HL-60/S4 (cell line): ENCODE results near the gene DDX54.

ENCODE experiments used
- in situ Hi-C: fragments of 300-500 bp; cut with MboI; formaldehyde crosslinking; loops from 2 replicates; pipeline ENCODE4 v1.14.3; 2022; ENCODE audit warnings: low sequenced_read_pairs

Gene DDX54, protein sequence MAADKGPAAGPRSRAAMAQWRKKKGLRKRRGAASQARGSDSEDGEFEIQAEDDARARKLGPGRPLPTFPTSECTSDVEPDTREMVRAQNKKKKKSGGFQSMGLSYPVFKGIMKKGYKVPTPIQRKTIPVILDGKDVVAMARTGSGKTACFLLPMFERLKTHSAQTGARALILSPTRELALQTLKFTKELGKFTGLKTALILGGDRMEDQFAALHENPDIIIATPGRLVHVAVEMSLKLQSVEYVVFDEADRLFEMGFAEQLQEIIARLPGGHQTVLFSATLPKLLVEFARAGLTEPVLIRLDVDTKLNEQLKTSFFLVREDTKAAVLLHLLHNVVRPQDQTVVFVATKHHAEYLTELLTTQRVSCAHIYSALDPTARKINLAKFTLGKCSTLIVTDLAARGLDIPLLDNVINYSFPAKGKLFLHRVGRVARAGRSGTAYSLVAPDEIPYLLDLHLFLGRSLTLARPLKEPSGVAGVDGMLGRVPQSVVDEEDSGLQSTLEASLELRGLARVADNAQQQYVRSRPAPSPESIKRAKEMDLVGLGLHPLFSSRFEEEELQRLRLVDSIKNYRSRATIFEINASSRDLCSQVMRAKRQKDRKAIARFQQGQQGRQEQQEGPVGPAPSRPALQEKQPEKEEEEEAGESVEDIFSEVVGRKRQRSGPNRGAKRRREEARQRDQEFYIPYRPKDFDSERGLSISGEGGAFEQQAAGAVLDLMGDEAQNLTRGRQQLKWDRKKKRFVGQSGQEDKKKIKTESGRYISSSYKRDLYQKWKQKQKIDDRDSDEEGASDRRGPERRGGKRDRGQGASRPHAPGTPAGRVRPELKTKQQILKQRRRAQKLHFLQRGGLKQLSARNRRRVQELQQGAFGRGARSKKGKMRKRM

DNA sequence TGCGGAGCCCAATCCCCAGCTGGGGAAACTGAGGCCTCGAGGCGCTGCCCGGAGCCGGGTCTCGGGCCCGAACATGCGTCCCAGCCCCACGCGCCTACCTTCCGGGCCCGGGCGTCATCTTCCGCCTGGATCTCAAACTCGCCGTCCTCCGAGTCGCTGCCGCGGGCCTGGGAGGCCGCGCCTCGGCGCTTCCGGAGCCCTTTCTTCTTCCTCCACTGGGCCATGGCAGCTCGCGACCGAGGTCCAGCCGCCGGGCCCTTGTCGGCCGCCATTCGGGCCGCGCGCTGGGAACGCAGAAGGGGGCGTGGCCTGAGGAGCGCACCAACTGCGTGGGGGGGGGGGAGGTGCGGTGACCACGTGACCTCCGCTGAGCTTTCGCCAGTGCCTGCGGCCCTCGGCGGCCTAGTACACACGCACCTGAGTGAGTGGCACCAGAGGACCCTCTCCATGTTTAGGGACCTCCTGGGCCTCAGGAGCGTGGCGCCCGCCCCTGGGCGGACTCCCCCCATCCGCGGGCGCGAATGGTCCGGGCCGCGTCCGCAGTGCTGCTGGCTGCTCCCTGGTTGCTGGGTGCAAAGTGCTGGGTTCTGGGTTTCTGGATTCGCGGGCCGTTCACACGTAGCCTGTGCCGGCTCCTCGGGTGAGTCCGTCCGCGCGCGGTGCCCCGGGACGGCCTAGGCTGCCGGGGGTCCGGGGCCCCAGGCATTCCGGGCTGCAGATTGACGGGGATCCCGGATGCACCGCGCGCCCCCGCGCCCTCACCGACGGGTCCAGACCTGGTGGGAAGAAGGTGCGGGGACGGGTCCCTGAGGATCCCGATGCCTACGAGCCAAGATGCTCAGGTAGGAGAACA lies at the start of gene DDX54, which contains the start of gene RITA1:
TSS of gene DDX54 (minus strand) at position 299 of the 853 bp plus-strand sequence. CDS start at position 272, 27 bp downstream.
TSS of gene RITA1 (plus strand) at position 542 of the 853 bp plus-strand sequence. CDS start 1,026 bp downstream, outside the sequence.
- in situ Hi-C loops: no loop called here

DNA sequence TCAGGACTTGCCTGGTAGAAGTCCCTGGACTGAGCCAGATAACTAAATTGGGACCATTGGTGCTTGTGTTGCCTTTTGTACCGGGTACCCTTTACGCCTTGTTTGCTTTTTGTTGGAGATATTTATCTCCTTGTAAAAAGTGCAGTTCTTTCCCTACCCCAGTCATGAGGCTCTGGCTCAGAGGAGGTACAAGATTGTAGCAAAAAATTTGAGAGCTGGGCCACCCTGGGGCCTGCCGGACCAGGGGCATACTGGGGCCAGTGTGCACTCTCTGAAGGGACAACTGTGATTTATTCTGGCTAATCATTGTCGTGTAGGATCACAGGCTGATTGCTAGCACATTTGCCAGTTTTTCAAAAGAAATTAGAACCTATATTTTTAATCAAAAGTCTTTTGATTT lies 49.2 kb upstream of the DDX54 start:
- in situ Hi-C loops: no loop called here

DNA sequence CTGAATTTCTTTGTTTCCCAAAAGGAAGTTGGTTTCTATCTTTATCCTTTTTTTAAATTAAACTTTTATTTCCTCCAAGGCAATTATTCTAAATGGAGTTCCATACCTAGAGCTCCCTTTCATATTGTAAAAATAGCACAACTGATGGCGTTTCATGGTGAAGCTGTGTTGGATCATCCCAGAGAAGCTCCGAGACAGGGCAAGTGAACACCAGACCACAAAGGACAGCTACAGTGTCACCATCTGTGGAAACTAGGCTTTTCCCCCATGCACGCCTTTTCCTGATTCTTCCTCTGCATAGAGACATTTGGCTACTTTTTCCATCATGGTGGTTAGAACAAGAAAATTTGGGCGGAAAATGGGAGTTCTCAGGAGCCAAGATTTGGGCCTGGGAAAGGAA lies 48.7 kb upstream of the DDX54 start:
- in situ Hi-C loops: no loop called here

DNA sequence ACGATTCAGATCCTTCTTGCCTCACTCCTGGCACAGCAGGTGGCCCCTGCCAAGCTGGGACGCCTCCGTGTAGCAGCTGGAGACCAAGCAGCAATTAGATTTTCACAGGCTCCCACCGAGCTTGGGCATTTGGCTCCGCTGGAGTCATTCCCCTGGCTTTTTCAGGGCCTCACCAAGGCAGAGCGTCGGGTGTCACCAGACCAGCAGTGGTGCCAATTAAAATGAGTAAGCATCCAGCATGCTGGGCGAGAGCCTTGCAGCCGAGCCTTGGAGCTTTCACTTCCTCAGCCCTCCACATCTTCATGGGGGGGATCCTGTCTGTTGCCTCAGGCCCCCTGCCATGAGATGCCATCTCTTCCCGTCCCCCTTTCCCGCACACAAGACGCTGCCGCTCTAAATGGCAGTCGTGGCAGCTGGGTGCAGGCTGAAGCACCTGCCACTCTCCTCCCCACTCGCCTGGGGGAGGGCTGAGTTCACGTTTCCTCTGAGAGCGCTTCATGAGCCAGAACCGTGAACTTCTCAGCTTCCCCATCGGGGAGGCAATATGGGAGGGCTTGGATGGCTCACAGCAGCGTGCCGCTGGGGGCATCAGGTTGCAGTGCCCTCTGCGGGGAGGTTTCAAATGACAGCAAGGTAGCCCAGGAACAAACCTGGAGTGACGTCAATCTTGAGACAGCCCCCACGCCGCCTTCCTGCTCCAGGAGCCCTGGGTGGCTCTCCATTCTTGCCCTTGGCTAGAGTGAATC lies 47.7 kb upstream of the DDX54 start:
- in situ Hi-C loops: no loop called here

DNA sequence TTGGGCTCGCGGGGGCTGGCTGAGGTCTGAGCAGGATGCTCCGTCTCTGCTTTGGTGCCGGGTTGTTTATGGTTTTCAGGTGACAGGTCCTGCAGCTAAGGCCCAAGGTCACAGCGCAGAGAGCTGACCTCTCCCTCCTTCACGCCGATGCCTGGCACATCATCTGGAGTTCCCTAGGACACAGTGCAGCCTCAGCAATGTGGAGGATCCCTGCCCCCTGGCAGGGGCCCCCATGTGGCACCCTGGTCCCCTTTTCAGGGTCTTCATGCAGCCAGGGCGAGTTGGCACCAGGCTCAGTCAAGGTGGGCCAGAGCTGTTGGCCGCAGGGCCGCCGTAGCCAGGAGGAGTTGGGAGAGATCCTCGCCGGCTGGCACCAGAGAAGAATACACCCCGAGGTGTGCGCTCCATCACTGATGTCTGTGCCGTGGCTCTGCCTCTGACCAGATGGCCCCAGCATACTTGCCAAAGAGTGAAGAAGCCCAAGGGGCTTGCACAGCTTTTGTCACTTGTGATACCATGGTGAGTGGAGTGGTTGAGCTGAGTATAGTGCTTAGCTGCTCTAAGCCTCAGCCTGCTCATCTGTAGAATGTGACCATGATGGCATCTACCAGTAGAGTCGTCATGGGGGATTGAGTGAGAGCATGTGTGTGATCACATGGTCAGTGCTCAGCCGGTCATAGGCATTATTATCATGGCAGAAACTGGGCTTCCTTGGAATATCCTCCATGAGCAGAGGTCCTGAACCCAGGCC lies 47.0 kb upstream of the DDX54 start:
- in situ Hi-C loops: no loop called here

DNA sequence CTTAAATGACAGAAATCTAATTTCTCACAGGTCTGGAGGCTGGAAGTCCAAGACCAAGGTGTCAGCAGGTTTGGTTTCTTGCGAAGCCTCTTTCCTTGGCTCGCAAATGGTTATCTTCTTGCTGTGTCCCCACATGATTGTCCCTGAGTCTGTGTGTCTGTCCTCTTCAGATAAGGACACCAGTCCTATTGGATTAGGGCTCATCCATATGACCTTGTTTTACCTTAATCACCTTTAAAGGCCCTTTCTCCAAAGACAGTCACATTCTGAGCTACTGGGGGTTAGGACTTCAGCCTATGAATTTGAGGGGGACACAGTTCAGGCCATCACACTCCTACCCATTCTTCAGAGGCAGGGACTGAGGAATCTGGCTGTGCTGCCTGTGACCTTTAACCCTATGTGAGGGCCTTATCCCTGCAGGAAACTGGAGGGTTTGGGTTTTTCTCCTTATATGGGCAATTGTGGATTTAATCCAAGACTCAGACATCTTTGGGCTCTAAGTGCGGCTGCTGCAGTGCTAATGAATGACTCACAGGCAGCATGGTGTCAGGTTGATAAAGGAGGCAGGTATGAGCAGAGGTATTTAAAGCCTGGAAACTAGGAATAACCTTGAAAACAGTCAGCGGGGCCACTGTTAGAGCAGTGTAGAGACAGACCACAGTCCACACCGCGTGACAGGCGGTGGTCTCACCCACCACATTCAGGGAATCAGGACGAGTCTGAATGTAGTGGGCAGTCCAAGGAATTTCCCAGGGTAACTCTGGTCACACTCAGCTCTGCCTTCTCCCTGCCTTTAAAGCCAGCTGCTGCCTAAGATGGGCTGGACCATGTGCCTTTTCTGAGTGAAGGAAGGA lies 46.2 kb upstream of the DDX54 start:
- in situ Hi-C loops: no loop called here

DNA sequence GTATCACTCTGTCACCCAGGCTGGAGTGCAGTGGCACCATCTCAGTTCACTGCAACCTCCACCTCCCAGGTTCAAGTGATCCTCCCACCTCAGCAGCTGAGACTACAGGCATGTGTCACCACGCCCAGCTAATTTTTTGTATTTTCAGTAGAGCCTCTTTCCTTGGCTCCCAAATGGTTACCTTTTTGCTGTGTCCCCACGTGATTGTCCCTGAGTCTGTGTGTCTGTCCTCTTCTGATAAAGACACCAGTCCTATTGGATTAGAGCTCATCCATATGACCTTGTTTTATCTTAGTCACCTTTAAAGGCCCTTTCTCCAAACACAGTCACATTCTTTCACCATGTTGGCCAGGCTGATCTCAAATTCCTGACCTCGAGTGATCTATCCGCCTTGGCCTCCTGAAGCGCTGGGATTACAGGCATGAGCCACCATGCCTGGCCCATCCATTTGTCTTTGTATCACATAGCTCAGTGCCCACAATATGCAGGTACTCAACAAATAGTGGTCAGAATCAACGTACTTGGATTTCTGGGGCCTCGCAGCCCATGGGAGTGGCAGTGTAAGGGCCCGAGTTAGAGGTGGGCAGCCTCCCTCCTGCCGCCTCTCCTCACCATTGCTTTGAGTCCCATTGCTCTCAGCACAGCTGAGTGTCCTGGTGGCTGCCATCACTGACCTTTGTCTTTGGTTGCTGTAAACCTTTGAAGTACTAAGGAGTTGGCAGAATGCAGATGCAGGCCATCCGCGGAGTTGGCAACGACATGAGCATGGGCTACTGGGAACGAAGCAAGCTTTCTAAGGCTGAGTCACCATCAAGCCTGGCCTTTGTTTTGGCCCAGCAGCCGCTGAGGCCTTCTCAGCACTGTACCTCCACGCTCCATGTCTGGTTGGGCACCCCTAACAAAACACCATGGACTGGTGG lies 45.3 kb upstream of the DDX54 start:
- in situ Hi-C loops: no loop called here

DNA sequence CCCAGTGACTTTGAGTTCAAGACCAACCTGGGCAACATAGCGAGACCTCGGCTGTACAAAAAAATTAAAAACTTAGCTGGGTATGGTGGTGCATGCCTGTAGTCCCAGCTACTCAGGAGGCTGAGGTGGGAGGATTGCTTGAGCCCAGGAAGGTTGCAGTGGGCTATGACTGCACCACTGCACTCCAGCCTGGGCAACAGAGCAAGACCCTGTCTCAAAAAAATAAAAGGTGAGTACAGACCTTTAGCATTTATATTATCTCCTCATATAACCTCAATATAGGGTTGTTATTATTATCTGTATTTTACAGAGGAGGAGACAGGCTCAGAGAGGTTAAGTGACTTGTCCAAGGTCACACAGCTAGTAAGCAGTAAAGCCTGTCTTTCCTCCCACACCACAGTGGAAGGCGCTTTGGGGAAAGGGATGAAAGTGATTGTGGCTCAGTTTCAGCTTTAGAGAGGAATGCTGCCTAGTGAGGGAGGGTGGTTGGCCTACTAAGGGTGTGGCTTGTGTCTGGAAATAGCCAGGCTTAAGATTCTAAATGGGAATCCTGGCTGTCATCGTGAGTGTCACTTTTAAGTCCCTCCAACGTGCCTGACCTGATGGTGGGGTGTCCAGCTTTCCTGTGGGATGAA lies 43.2 kb upstream of the DDX54 start:
- in situ Hi-C loops: no loop called here

DNA sequence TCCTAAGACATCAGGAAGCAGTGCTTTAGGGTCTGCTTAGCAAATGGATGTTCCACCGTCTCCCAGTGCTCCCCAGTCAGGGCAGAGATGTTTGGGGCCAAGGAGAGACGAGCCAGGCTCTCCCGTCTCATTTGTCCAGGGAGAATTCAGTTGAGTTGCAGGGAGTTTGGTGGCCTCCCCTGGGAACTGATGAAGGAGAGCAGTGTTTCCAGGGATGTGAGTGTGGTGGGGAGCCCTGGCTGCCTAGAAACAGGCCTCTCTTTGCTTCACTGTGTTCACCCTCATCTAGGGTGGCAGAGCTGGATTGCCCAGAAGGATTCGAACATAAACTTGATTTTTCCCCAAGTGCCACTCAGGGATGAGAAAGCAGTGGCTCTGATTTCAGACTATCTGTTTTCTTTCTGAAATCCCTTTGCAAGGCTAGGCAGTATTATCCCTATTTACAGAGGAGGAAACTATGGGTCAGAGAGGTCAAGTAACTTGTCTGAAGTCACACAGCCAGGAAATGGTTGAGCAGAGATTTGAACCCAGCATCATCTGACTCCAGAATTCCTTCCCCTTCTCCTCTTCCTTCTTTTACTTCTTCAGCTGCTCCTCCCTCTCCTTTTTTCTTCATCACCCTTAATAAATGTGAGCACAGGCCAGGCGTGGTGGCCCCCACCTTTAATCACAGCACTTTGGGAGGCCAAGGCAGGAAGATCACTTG lies 42.6 kb upstream of the DDX54 start:
- in situ Hi-C loops: no loop called here

DNA sequence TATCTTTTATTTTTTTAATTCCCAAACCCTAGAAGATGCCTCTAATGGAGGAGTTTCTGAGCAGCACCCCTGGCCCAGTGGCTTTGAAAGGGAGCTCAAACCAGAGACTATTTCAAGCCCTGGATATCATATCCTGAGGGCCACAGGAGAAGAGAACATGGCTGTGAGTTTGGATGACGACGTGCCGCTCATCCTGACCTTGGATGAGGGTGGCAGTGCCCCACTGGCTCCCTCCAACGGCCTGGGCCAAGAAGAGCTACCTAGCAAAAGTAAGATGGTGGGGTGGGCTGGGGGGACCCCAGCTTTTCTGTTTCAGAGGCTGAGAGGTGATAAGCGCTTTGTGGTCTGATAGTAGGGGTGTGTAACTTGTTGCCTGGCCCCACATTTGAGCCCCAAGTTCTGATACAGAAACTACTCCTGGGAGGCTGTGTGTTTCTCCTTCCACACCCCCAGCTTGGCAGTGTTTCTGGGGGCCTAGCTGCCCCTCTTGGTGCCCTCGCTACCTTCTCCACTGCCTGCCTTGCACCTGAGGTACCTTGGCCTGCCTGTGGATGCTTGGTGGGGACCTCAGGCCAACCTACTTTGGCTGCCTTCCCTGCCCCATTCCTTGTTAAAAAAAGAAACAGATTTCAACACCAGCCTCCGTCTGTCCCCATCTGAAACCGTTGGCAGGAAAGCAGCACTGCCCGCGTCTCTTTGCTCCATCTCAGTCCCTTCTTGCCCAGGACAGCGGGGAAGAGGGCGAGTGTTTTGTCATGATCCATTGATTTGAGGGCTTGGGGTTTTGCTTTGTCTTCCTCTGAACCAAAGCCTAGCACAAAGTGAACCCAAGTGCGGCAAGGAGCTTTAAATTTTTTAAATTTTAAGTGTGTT lies 41.7 kb upstream of the DDX54 start:
- in situ Hi-C loops: no loop called here

DNA sequence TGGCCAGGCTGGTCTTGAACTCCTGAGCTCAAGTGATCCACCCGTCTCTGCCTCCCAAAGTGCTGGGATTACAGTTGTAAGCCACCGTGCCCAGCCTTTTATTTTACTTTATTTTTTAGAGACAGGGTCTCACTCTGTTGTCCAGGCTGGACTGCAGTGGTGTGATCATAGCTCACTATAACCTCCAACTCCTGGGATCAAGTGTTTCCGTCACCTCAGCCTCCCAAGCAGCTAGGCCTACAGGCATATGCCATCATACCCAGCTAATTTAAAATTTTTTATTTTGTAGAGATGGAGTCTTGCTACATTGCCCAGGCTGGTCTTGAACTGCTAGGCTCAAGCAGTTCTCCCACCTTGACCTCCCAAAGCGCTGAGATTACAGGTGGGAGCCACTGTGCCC lies 39.7 kb upstream of the DDX54 start:
- in situ Hi-C loops: loop anchor here (25.0 kb wide), 1 partner anchor 637 kb away; no protein-coding TSS in a partner anchor

DNA sequence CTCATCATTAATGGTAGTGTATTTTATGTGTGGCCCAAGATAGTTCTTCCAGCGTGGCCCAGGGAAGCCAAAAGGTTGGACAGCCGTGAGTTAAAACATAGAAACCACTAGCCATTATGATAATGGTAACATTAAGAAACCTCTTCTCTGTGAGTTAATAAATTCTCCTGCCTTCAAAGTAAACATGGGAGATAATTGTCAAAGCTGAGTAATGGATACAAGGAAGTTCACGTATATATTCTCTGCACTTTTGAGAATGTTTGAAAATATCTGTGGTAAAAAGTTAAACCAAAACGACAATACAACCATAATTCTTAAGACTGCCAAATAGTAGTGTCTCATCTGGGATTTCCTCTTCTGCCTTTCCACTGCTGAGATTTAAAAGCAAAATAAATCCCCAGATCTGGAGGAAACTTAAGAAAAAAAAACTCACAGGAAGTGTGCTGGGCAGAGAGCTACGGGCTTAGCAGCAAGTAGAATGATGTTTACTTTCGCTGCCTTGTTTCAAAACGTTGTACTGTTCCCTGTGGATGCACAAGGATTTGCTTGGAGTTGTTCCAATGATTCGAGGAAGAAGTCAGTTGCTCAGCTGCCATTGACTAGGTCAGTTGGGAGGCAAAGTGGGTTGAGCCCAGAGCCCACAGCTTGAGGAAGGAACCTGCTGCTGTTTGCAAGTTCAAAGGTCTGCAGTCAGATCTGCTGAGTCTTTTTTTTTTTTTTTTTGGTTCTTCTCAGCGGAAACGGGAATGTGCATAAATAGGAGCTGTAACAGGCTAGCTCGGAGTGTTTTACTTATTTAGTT lies 37.7 kb upstream of the DDX54 start:
- in situ Hi-C loops: loop anchor here (25.0 kb wide), 1 partner anchor 639 kb away; no protein-coding TSS in a partner anchor

DNA sequence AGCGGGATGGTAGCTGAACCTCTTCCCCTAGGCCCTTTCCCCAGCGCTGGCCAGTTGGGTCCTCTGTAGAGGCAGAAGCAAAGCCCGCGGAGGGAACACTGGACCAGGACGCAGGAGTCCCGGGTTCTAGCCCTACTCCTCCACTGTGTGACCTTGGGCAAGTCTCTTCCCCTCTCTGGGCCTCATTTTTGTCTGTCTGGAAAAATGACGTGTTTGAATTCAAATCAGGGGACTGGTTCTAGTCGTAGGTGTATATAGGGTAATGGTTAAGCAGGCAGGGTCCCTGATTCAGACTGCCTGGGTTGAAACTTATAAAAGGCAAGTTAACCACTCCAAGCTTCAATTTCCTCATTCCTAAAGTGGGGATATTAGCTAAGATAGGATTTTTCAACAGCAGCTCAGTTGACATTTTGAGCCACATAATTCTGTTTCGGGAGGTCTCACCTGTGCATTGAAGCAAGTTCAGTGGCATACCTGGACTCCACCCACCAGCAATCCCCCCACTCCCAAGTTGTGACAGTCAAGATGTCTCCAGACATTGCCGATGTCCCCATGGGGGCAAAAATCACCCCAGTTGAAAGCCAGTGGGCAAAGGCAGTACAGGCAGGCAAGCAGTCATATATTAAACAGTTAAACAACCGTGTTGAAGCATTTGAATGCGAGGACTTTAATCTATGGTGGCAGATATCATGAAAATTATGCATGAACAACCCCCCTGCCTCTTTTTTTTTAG lies 36.9 kb upstream of the DDX54 start:
- in situ Hi-C loops: loop anchor here (25.0 kb wide), 1 partner anchor 640 kb away; no protein-coding TSS in a partner anchor
